Tibial nerve (tissue), 3 donors: Measurements from ENCODE around the gene NHERF1.

ENCODE experiments used
- CTCF ChIP-seq, 5 experiments: fragments of 200-600 bp in 3 of 5; fragments of 450-650 bp in 2 of 5; sonication (generic) in 3 of 5; IDR thresholded peaks; one replicate each; pipeline ENCODE4 v1.5.1; 2016 to 2019; ENCODE audit warnings: antibody characterized with exemption in 5 of 5, mild to moderate bottlenecking in 3 of 5, moderate library complexity in 2 of 5
- POLR2A ChIP-seq, 2 donors: fragments of 450-650 bp; IDR thresholded peaks; one replicate each; pipeline ENCODE4 v1.6.1; 2017; ENCODE audit warnings: antibody characterized with exemption in 2 of 2, mild to moderate bottlenecking in 2 of 2, moderate library complexity in 2 of 2

- TF ChIP-seq CTCF (IDR thresholded peaks at IDR 0.05) (no peak), POLR2A (IDR thresholded peaks at IDR 0.05) (no peak)
Measured at GRCh38 chr17:74771319-74771914, 23.0 kb downstream of the NHERF1 start.
